ENCODE measurements around the gene MAGI2.

Gene MAGI2

DNA sequence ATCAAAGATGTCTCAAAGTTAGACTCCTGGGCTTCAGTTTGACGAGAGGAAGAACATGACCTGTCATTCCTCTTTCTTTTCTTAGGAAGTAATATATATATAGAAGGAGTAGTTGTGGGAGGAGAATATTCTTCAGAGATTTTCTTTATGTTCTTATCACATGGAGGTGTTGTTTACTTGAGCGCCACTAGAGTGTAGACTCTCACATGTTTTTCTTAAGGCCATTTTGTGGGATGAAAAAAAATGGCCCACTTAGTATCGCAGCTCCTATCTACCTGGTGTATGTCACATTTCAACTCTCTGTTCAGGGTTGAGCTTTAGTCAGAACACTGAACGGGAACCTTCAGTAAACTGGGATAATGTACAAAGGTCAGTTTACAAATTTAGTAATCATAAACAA, 1009.7 kb downstream of the MAGI2 start:
- ChIA-PET CTCF (no interaction called here), POLR2A (no interaction called here)
- TF ChIP-seq, protein P1, sequence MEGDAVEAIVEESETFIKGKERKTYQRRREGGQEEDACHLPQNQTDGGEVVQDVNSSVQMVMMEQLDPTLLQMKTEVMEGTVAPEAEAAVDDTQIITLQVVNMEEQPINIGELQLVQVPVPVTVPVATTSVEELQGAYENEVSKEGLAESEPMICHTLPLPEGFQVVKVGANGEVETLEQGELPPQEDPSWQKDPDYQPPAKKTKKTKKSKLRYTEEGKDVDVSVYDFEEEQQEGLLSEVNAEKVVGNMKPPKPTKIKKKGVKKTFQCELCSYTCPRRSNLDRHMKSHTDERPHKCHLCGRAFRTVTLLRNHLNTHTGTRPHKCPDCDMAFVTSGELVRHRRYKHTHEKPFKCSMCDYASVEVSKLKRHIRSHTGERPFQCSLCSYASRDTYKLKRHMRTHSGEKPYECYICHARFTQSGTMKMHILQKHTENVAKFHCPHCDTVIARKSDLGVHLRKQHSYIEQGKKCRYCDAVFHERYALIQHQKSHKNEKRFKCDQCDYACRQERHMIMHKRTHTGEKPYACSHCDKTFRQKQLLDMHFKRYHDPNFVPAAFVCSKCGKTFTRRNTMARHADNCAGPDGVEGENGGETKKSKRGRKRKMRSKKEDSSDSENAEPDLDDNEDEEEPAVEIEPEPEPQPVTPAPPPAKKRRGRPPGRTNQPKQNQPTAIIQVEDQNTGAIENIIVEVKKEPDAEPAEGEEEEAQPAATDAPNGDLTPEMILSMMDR (IDR thresholded peaks at IDR 0.05; ENCODE audit: insufficient read depth, low read length, missing control alignments), result no peak
- DNase-seq (ENCODE audit: low read depth, low spot score), result no peak
- H3K4me3 ChIP-seq (ENCODE audit: low read depth, low read length), result no peak overlapping the region

DNA sequence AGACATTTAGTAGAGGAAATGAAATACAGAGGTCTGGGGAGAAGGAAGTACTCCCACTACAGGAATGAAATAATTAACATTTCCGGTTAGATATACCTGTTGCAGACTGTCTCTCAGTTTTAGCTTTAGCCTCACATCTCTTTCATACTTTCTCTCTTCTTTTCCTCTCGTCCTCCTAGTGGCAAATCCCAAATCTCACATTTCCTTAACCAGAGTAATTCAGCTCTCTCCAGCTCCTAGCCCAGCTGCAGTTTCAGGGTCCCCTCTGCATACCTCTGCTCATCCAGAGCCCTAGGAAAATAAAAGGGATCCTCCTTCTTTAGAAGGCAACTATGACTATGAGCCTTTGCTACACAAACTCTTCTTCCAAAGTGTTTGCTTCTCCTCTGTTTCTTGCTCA, 1011.7 kb downstream of the MAGI2 start:
- DNase-seq (ENCODE audit: low read depth, low spot score), result no peak
- no peak overlapping the region for H3K4me3 ChIP-seq (ENCODE audit: low read depth, low read length)
- CTCF ChIA-PET, result interaction anchor here (0.9 to 1.0 kb wide), 2 partner anchors 117 to 307 kb away, joined by 3 to 5 read pairs; no protein-coding TSS in a partner anchor
- TF ChIP-seq, protein P1 (IDR thresholded peaks at IDR 0.05; ENCODE audit: insufficient read depth, low read length, missing control alignments), result no peak
- POLR2A ChIA-PET, result no interaction called here

DNA sequence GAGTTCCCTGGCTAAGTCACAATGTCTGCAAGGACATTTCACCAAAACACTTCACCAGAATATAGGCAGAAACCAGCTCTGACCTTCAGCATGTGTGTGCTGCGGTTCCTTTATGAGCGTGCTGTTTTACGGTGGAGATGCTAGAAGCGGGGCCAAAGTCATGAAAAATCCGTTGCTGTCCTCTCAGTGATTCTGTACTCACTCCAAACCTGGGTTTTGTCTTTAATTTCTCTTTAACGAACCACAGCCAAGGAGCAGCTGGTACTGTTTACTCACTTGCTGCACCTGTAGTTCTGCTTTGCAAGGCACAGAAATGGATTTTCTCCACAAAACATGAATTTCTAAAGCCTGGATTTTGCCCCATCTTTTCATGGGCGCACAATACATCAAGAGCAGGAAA, 1015.0 kb downstream of the MAGI2 start:
- H3K4me3 ChIP-seq (ENCODE audit: low read depth, low read length), result no peak overlapping the region
- TF ChIP-seq, protein P1 (IDR thresholded peaks at IDR 0.05; ENCODE audit: insufficient read depth, low read length, missing control alignments), result no peak
- POLR2A ChIA-PET, result no interaction called here
- no peak for DNase-seq (ENCODE audit: low read depth, low spot score)
- CTCF ChIA-PET, result interaction anchor here (0.9 kb wide), 1 partner anchor 22 kb away, joined by 3 read pairs; no protein-coding TSS in a partner anchor

DNA sequence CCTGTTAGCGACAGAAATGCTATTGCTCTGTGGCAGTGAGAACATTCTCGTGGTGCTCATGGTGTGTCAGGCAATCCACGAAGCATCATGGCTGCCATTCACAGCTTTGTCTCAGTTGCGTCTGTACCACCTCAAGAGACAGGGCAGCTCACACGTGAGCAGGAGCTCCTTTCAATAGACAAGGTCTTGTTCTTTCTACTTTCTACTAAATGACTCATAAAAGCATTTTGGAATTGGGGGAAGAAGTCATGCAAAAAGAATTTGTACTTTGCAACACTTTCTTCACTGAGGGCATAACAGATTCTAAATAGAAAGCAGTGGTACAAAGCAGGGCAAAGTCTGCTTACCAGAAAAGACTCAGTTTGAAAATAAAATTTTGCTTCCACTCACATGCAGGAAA, 1016.3 kb downstream of the MAGI2 start:
- H3K4me3 ChIP-seq (ENCODE audit: low read depth, low read length), result no peak overlapping the region
- TF ChIP-seq, protein P1 (IDR thresholded peaks at IDR 0.05; ENCODE audit: insufficient read depth, low read length, missing control alignments), result no peak
- POLR2A ChIA-PET, result no interaction called here
- DNase-seq (ENCODE audit: low read depth, low spot score), result peak; percentile 23
- CTCF ChIA-PET, result no interaction called here

DNA sequence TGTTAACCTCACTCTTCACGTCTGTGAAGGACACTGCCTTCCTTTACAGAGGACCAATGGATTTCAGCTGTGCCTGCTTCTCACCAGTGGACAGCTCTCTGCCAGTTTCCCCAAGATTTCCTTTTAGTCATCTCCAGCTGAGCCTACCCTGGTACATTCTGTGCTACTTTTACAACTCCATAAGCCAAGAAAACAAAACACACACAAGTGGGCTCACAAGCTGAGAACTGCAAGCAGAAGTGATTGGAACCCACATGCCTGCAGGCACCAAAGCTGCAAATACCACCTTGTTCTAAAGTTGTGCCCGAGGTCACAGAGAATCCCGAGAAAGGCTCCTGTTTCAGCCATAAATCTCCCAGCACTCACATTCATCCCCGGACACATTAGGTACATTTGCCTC, 1018.1 kb downstream of the MAGI2 start:
- TF ChIP-seq, protein P1 (IDR thresholded peaks at IDR 0.05; ENCODE audit: insufficient read depth, low read length, missing control alignments), result no peak
- H3K4me3 ChIP-seq (ENCODE audit: low read depth, low read length), result no peak overlapping the region
- ChIA-PET POLR2A (no interaction called here), CTCF (interaction anchor here (1.1 kb wide), 2 partner anchors 32 to 73 kb away, joined by 3 read pairs; no protein-coding TSS in a partner anchor)
- DNase-seq (ENCODE audit: low read depth, low spot score), result no peak

DNA sequence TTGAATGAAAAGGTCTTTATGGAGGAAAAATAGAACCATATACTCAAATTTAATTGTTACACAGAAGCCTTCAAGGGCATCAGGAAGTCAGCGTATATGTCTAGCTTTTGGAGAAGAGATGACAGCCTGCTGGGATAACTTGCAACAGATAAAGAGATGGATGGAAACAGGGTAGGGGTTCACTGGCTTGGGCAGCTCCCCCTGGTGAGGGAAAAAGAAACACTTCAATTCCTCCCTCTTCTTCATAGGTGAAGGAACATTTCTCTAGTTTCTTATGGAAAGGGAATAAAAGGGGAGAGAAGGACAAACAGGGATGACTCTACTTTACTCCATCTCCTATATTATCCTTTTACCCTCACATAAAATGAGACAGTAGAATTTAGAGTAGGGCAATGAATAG, 1019.2 kb downstream of the MAGI2 start:
- H3K4me3 ChIP-seq (ENCODE audit: low read depth, low read length), result no peak overlapping the region
- TF ChIP-seq, protein P1 (IDR thresholded peaks at IDR 0.05; ENCODE audit: insufficient read depth, low read length, missing control alignments), result no peak
- no peak for DNase-seq (ENCODE audit: low read depth, low spot score)
- ChIA-PET CTCF (interaction anchor here (0.7 to 1.1 kb wide), 4 partner anchors 13 to 300 kb away, joined by 3 read pairs; no protein-coding TSS in a partner anchor), POLR2A (no interaction called here)
